ENCODE data around the gene DTX3.

- TF ChIP-seq, protein P1, sequence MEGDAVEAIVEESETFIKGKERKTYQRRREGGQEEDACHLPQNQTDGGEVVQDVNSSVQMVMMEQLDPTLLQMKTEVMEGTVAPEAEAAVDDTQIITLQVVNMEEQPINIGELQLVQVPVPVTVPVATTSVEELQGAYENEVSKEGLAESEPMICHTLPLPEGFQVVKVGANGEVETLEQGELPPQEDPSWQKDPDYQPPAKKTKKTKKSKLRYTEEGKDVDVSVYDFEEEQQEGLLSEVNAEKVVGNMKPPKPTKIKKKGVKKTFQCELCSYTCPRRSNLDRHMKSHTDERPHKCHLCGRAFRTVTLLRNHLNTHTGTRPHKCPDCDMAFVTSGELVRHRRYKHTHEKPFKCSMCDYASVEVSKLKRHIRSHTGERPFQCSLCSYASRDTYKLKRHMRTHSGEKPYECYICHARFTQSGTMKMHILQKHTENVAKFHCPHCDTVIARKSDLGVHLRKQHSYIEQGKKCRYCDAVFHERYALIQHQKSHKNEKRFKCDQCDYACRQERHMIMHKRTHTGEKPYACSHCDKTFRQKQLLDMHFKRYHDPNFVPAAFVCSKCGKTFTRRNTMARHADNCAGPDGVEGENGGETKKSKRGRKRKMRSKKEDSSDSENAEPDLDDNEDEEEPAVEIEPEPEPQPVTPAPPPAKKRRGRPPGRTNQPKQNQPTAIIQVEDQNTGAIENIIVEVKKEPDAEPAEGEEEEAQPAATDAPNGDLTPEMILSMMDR (IDR thresholded peaks at IDR 0.05 in 4 of 5, conservative IDR thresholded peaks at IDR 0.05 in 1 of 5) = no peak
- TF ChIP-seq POLR2A (IDR thresholded peaks at IDR 0.05) = no peak
These were observed 15.8 kb downstream of the DTX3 start for GRCh38 chr12:57620245-57620935.

Data from gastrocnemius medialis (tissue), 4 donors.